GM21515 (cell line): ENCODE measurements around the gene CRTC1.

Source experiments
- ATAC-seq: cut with Tn5 transposase; IDR thresholded peaks from one replicate; pipeline ENCODE4 v1.9.1; 2021; ENCODE audit not compliant: unreplicated experiment

The CRTC1 gene

GRCh38 chr19:18651300-18651699, 32.2 kb upstream of the CRTC1 start:
- ATAC-seq, result no peak

- no peak for ATAC-seq
Observed at GRCh38 chr19:18651733-18652132, 31.7 kb upstream of the CRTC1 start.

GRCh38 chr19:18653853-18654252, 29.6 kb upstream of the CRTC1 start:
- no peak for ATAC-seq

- ATAC-seq, result no peak
Observed at GRCh38 chr19:18654469-18654868, 29.0 kb upstream of the CRTC1 start.

GRCh38 chr19:18655173-18655844, 28.2 kb upstream of the CRTC1 start:
- ATAC-seq, result no peak

GRCh38 chr19:18656337-18657086, 27.0 kb upstream of the CRTC1 start:
- no peak for ATAC-seq

GRCh38 chr19:18657590-18658365, 25.7 kb upstream of the CRTC1 start:
- ATAC-seq, result no peak

- ATAC-seq, result no peak
Observed at GRCh38 chr19:18658366-18658855, 25.1 kb upstream of the CRTC1 start.

- no peak for ATAC-seq
Observed at GRCh38 chr19:18659281-18660050, 24.0 kb upstream of the CRTC1 start.

- no peak for ATAC-seq
Observed at GRCh38 chr19:18660051-18660910, 23.2 kb upstream of the CRTC1 start.

- ATAC-seq, result no peak
Observed at GRCh38 chr19:18660939-18661670, 22.4 kb upstream of the CRTC1 start.

GRCh38 chr19:18662972-18663732, 20.3 kb upstream of the CRTC1 start:
- no peak for ATAC-seq

- ATAC-seq, result no peak
Observed at GRCh38 chr19:18663940-18664530, 19.4 kb upstream of the CRTC1 start.

GRCh38 chr19:18665771-18666202, 17.7 kb upstream of the CRTC1 start:
- no peak for ATAC-seq

GRCh38 chr19:18666317-18666716, 17.2 kb upstream of the CRTC1 start:
- no peak for ATAC-seq

GRCh38 chr19:18666784-18667183, 16.7 kb upstream of the CRTC1 start:
- no peak for ATAC-seq

- ATAC-seq, result no peak
Observed at GRCh38 chr19:18667531-18668251, 15.8 kb upstream of the CRTC1 start.

- no peak for ATAC-seq
Observed at GRCh38 chr19:18668252-18668631, 15.2 kb upstream of the CRTC1 start.
